GM18526 (cell line): ENCODE results near the gene PPP1R16B.

Source experiments
- POLR2A ChIP-seq: IDR thresholded peaks from 3 replicates; pipeline ENCODE4 v1.6.1; 2011; ENCODE audit not compliant: insufficient read length; ENCODE audit errors: extremely low read depth

The PPP1R16B gene

GRCh38 chr20:38811769-38812168 lies 6.3 kb downstream of the PPP1R16B start:
- TF ChIP-seq POLR2A, result no peak

DNA sequence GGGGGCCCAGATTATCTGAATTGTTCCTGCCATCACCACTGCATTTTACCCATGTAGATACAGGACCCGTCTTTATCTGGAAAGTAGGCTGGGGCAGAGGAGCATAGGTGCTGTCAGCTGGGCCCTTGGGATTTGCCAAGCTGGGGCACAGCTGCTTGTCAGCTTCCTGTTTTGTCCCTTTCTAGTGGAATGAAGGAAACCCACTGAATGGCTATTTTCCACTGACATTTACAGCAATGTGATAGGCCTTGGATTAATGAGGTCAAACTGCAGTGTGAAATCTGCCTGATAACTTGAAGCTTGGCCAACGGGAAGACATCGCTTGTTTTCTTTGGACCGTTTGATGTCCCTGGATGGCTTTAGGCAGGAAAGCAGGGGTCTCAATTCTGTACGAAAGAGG lies 6.7 kb downstream of the PPP1R16B start:
- TF ChIP-seq POLR2A, result no peak

GRCh38 chr20:38812709-38813573 lies 7.4 kb downstream of the PPP1R16B start:
- TF ChIP-seq POLR2A, result no peak

DNA sequence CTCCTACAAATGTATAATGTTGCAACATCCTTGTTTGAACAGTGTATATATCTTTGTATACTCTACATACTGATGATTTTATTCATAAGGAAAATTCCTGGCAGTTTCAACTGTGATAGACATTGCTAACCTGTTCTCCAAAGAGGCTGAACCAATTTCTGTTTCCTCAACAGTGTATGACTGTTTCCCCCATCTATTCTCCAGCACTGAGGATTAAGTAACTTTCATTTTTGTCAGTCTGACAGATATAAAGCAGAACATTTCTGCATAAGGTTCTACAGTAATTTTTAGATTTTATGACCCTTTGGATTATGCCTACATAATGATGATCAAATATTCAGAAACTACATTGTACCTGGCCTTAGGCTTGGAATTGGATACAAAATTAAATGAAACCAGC lies 9.9 kb downstream of the PPP1R16B start:
- TF ChIP-seq POLR2A, result no peak

DNA sequence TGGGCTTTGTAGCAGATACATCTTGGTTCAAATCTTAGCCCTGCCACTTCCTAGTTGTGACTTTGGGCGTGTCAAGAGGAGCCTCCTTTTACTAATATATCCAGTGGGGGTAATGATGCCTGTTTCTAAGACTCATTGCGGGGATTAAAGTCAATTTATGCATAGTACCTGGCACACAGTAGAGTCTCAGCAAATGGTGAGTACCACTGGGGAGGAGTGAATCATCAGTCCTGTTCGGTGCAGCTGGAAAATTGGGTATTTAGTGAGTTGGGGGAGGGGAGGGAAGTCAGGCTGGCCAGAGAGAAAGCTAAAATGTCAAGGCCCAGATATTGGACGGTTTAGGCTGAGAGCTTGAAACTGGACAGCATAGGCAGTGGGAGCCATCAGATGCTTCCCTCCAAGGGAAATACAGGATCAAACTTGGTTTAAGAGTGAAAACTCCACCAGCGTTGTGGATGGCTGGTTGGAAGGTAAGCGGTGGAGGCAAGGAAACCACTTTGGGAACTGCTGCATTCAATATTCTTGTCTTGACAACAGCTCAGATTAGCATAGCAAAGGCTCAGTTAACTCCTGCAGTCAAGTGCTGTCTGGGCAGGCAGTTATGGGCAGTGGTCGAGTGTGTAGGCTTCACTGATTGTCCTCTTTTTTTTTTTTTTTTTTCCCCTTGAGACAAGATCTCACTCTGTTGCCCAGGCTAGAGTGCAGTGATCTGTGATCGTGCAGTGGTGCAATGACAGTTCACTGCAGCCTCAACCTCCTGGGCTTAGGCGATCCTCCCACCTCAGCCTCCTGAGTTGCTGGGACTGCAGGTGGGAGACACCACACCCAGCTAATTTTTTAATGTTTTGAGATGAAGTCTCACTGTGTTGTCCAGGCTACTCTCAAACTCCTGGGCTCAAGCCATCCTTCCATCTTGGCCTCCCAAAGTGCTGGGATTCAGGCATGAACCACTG lies 12.9 kb downstream of the PPP1R16B start:
- TF ChIP-seq POLR2A, result no peak

- TF ChIP-seq POLR2A, result no peak
These were observed 20.0 kb downstream of the PPP1R16B start for GRCh38 chr20:38825571-38825900.

DNA sequence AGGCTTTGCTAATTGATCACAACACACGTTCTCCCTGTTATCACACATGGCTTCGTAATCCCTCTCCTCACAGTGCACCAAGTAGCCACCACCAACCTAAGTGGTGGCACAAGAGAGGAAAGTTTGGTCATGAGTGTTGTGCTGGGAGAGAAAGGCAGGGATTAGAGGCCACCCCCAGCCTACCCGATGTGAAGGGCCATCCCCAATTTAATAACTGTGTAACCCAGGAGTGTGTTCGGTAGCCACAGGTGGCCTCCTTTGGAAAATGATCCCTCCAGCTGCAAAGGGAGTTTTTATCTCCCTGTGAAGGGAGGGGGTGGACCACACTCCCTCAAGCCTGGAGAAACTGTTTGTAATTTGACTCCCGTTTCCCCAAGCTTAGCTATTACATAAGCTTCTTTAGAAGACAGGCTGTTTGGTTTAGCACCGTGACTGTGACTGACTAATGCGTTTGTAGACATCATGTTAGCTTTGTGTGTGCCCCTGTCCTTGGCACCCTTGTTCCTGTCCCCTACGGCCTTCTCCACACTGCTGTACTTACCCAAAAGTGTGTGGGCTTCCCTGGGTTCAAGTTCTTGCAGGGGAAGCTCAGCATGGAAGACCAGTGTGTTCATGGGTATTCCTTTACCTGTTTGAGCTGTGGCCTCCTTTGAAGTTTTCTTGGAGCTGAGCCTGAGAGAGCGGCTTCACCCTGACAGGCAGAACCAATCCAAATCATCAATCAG lies 20.6 kb downstream of the PPP1R16B start:
- TF ChIP-seq POLR2A, result no peak

DNA sequence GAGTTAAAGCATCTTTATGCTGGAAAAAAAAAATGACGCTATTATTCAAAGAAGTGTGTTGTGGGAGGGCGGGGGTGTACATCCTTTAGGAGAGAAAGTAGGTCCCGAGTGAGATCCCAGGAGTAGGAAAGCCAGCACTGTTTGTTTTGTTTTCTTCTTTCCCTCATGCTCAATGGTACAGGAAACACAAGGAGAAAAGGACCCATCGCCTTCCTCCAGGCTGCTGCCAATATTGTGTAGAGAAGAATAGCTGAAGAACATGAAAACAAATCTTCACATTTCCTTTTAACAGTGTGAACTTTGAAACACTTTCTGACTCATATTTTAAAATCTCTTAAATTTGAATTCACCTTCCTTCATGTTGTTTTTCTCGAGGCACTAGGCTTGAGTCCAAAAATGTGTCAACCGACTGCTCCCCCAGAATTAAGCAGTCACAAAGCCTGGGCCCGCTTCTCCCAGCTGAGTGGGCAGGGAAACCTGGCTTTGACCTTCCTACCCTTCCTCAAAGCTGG lies 22.3 kb downstream of the PPP1R16B start:
- TF ChIP-seq POLR2A, result no peak

DNA sequence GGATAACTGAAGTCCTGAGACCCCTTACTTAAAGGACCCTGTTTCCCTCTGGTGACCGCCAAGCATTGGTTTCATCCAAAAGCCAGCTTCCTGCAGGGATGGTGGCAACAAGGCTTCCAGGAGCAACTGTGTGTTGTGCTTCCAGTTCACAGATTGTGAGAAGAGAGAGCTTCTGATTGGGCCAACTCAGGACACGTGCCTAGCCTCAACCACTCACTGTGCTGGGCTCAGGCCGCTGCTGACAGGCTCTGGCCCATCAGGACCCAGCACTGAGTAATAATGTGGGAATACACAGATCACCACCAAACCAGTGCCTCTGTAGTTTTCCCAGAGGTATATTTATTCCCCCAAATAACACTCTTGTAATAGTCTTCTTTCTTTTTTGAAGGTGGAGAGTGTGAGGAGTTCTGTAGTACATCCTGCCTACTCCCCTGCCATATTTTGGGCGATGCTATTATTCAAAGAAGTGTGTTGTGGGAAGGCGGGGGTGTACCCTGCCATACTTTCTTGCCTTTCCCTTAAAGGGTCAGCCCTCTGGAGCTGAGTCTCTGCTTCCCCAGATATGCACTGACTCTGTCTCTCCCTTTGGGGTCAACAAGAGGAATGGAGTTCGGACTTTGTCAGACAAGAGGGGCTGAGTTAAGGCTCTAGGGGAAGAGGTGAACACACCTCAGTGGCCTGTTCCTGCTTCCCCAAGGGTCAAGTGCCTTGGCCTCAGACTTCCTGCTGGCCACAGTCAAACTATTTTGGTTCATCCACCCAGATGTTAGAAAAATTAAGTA lies 23.2 kb downstream of the PPP1R16B start:
- TF ChIP-seq POLR2A, result no peak

DNA sequence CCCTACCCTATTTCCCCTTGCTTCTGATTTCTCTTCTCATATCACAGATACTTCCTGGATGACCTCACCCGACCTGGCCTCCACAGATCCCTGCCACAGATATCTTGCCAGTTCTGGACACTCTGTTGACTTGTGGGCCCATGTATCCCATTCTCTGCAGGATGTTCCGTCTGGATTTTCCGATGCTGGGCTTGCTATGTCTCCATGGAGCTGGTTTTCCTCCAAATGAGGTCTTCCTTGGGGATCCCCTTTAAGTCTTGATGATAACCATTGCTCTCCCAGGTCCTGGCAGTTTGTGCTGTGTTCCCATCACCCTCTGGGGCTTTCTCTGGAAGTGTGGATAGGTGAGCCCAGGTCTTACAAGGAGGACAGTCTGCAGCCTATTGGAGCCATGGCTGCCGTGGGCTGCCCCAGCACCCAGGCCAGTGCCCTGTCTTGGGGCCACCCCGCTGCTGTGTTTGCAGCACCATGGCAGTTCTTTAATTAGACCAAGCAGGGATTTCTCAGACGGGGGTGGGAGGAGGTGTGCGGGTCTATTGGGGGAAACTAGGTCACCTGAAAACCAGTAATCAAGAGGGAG lies 23.9 kb downstream of the PPP1R16B start:
- TF ChIP-seq POLR2A, result no peak

- no peak for TF ChIP-seq POLR2A
These were observed 24.9 kb downstream of the PPP1R16B start for GRCh38 chr20:38830356-38830755.

- TF ChIP-seq POLR2A, result no peak
These were observed 25.7 kb downstream of the PPP1R16B start for GRCh38 chr20:38831049-38831691.

- no peak for TF ChIP-seq POLR2A
These were observed 26.6 kb downstream of the PPP1R16B start for GRCh38 chr20:38831995-38832620.
